Activated CD4-positive, CD25-positive, alpha-beta regulatory T cell (primary cell): ENCODE results near the gene SARNP.
A peak's percentile ranks its signal among the peaks of the same experiment; 100 is the strongest.

Experiments
- DNase-seq, 4 experiments: peaks; one replicate each; lab custom pipeline; 2025; lab: John Stamatoyannopoulos, UW

The SARNP gene

DNA sequence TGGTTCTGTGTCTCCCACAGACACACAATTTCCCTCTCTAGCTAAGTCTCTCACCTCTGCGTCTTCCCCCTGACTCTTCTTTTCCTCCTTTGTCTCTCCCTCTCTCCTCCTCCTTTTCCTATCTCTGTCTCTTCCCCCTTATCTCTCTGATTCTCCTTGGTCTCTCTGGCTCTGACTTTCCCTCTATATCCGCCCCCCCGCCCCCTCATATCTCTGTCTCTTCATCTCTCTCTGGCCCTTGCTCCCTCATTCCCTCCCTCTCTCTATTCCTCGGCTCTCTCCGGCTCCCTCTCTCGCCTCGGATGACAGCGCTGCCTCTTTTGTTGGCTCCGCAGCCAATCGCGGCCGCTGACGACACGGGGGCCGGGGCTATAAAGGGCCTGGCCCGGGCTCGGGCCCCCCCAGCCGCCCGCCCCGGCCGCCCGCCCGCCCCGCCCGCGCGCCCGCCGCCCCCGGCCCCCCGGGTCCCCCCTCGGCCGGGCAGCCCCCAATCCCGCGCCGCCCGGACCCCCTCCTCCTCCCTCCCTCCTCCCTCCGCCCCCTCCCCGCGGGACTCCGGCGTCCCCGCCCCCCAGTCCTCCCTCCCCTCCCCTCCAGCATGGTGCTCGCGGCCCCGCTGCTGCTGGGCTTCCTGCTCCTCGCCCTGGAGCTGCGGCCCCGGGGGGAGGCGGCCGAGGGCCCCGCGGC lies 74.7 kb downstream of the SARNP start, which contains the start of gene GDF11:
GDF11 (plus strand) TSS at position 404 of the 687 bp plus-strand sequence; CDS start at position 599, 195 bp downstream.
- DNase-seq = peak; percentile 48 to 65 (median 58)

GRCh38 chr12:55741931-55742680 lies 75.4 kb downstream of the SARNP start:
- no peak for DNase-seq

DNA sequence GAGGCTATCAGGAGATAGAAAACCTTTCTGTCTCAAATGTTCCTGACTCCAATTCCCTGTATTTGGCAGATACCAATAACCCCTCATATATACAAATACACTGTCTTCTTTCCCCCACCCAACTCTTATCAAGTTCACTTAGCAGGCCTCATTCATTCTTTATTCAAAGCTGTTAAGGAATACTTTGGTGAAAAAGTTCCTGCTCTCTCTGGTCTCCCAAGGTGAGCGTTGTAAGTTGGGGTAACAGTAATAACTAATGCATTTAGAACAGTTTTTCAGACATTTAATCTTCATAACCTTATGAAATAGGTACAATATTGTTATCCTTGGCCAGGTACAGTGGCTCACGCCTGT lies 78.5 kb downstream of the SARNP start:
- no peak for DNase-seq

GRCh38 chr12:55738123-55739024 lies 79.2 kb downstream of the SARNP start:
- DNase-seq = peak; percentile 44 to 56 (median 48)

GRCh38 chr12:55737581-55738122 lies 79.9 kb downstream of the SARNP start:
- no peak for DNase-seq

DNA sequence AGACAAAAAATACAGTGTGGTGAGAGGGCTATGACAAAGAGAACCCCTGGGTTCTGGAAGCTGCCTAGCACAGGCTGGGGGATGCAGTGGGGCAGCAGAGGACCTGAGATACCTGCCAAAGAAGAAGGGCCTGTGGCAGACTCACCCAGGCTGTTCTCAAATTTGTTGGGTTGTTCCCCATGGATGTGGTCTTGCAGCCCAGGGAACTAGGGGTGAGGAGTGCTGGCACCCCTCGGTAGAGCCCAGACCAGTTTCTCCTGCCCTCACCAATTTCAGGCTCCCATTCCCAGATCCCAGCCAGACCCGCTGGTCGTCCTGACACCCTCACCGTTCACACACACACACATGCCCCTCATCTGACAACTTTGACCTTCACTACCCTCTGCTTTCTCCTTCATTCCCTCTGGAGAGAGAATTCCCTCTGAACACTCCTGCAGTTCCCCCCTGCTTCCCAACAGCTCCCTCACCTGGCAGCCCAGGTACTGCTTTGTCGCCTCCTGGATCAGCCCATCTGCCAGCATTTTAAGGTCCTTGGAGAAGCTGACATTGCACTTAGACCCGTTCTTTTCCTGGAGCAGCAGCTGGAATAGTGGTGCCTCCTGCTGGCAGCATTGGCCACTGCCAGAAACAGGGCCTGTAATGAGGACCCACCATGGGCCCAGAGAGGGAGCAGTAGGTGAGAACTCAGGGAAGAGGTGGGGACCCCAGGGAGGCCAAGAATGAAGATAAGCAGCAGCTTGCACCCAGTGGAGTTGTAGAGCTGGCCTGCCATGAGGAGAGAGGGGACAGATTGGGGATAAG lies 80.5 kb downstream of the SARNP start:
- peak in 2 of 4 experiments; percentile 32 to 36 for DNase-seq

DNA sequence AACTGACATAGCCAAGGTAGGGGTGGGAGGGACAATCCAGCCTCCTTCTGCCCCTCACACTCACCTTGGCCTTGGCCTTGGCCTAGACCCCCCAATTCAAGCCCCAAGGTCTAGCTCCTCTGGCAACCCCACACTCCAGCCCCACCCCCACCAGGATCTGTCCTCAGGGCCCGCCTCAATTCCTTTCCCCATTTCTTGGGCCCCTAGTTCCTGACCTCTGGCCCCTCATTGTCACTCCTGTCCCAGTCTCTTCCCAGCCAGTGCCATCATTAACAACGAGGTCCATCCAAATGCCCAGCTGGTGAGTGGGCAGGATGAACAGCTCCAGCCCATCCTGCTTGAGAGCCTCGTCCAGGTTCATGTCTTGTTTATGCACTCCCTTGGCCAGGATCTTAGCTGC lies 81.4 kb downstream of the SARNP start:
- no peak for DNase-seq

DNA sequence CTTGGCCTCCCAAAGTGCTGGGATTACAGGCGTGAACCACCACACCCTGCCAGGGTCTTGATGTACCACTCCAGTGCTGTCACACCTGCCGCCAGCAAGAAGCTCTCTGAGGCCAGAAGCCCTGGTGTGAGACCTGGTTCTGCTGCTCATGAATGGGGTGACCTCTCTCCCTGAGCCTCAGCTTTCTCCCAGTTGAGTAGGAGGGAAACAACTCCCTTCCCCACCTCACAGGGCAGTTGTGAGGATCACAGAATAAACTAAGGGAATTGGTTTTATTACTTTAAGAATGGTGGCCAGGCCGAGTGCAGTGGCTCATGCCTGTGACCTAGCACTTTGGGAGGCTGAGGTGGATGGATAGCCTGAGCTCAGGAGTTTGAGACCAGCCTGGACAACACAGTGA lies 82.9 kb downstream of the SARNP start:
- DNase-seq = no peak

- DNase-seq = no peak
Observed at GRCh38 chr12:55733858-55734257, 83.7 kb downstream of the SARNP start.

GRCh38 chr12:55733021-55733555 lies 84.4 kb downstream of the SARNP start:
- no peak for DNase-seq

DNA sequence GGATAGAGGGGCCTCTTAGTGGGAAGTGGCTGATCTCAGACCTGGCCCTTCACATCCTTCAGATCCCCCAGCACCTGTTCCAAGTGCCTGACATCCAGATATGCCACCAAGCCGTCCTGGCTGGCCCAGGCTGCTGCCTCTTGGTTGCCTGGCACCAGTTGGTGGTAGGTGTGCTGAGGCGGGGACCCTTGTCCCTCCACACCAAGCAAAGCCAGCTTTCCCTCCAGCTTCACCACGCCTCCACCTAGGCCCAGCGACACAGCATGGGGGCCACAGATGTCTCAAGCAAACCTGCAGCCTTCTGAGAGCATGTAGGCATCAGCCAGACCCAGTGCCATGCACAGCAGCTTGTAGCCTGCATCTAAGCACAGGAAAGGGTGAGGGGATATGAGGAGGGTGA lies 85.2 kb downstream of the SARNP start:
- no peak for DNase-seq

DNA sequence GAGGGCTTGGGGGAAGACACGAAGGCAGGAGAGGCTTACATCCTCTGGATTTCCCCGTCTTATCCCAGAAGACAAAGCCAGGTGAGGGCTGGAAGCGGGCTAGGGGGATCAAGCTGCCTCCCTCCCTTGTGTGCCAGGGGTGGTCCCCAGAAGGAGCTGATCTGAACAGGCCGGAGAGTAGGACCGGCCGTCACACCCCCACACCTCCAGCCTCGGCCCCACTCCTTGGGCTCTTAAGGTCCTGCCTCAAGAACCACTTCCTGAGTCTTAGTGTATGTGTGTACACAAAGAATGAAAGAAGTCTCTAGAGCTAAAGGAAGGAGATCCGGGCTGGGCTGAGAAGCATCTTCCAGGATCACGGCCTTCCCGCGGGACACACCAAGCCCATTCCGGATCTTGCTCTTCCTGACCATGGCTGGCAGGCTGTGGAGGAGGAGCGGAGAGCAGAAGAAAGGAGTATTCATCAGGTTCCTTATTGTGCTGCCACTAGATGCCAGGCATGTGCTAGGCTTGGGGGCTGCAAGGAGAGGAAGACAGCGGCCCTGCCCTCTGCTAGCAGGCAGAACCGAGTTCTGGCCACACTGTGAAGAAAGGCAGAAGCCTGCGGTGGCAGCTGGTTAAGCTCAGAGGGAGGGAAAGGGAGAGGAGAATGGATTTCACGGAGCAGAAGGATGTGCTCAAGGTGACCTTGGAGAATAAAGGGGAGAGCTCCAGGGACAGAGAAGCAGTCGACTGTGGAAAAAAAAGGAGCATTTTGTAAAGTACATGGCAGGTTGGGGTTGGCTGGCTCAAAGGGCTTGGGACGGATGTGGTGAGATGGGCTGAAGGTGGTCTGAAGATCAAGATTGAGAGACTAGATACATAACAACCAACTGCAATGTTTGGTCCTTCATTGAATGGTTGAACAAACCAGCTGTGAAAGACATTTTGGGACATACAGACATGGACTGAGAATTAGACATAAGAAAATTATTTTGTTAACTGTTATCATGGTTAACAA lies 87.4 kb downstream of the SARNP start:
- DNase-seq = no peak

GRCh38 chr12:55728939-55729818 lies 88.3 kb downstream of the SARNP start, which contains the start of gene CD63:
CD63 (minus strand) TSS chr12:55729009; CDS start chr12:55728341, 668 bp downstream.
- peak; percentile 22 to 55 (median 41) for DNase-seq

- no peak for DNase-seq
Observed at GRCh38 chr12:55728186-55728938, 89.2 kb downstream of the SARNP start.

DNA sequence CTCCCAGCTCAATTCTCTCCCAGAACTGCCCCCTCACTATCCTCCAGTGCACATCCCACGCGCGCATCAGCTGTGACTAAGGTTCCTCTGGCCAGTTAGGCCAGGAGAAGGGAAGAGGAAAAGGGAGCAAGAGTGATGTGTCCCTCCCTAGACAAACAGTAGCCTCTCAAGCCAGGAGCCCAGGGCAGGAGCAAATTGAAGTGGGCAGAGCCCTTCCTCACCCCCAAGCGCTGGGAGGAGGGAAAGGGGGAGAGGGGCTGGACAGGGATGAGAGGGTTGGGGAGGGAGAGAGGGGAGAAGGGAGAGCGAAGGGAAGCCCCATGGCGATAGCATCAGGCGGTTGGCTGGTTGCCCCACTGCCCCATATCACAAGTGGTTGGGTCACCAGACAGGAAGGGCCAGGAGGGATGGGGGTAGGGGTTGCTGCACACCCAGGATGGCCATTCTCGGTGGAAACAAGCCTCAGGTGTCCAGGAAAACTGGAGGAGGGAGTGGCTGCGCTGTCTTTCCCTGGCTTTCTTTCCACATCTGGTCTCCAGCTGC lies 89.8 kb downstream of the SARNP start:
- DNase-seq = no peak

- DNase-seq = no peak
Observed at GRCh38 chr12:55726971-55727370, 90.6 kb downstream of the SARNP start.

- DNase-seq = no peak
Observed at GRCh38 chr12:55725556-55725955, 92.0 kb downstream of the SARNP start.

GRCh38 chr12:55724940-55725309 lies 92.6 kb downstream of the SARNP start:
- no peak for DNase-seq
